NCI-H1105 (cell line): Measurements from ENCODE around the gene LRRC8B.

Source experiments
- DNase-seq: peaks from one replicate; lab custom pipeline; 2025; lab: John Stamatoyannopoulos, UW

LRRC8B gene

GRCh38 chr1:89633800-89634625, 109.4 kb downstream of the LRRC8B start:
- peak; percentile 28 for DNase-seq

DNA sequence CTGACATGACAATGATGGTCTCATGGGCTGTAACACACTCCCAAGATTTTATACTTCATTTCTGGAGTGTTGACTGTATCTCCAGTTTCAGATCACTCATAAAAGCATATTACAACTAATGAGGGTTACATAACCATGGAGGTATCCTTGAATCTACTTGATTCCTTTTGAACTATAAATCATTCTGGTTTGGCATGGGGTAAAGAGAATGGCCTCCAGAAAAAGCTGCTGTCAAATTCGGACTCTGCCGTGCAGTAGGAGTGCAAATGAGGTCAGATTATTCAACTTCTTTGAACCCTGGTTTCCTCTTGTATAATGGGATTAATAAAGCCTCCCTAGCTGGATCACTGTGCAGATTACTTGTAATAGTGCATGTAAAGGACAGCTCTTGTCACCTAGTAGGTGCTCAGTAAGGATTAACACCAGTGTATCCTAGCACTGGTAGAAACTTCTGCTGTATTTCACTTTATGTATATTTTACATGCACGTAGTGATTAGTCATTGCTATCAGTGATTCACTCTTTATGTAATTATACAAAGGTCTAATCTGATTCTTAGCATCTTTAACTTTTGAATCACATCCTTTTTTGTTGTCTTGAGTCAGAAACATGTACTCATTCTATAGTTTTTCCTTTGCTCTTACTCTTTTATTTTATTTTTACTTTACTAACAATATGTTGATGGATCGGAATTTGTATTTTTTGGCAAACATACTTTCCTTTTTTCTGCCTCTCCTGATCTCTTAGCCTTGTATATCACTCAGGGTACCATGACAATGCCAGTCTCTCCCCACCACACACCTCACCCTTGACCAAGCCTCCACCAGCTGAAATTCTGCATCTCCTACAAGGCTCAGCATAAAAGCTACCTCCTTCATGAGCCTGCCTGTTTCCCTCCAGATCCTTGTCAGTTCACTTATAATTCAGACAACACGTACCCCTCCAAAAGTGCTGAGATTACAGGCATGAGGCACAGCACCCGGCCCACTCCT, 111.5 kb downstream of the LRRC8B start:
- DNase-seq, result no peak

DNA sequence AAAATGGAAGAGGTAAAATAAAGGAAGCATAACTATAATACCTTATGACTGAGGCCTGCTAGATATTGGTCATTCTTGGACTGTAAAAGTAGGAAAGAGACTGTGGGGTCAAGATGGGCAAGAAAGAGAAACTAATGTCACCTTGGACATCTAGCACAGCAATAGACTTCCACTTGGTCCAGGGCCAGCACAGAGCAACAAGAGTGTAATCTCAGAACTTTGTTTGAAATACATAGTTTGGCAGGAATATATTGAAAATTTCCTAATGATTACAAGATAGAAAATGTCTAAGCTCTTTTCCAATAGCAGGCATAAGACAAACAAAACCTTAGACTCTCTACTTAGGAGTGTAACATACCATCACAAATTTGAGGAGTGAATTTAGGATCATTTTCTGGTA, 112.9 kb downstream of the LRRC8B start:
- DNase-seq, result no peak

DNA sequence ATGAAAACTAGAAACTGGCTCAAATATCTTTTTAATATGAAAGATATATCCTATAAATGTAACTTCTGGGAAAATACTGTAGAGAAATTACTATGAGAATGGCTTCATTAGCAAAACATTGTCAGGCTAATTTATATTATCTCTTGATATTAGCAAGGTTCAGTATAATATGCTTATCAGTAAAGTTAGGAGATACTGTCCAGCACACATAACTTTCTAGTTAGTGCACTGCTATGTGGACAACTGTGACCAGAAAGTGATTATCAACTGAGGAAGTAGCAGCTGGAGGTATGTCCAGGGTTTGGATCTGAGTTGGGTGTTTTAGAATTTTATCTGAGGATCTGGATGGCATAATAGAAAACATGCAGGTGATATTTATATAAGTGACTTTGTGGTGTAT, 115.8 kb downstream of the LRRC8B start:
- no peak for DNase-seq

DNA sequence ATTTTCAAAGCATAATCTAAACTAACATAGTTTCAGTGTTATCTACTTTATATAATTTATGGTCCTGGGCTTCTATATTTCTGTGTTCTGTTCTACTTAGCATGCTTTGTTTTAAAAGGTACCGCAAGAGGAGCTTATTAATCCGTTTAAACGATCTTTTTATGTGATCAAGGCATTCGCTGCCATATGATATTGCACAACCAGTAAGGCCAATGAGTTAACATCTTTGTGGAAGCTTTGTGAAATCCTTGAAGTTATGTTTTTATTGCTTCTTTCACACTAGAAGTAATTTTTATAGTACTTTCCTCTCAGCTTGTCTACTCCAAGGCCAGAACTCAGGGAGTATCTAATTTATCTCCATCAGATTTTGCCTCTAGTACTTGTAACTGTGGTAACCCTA, 117.2 kb downstream of the LRRC8B start:
- DNase-seq, result no peak

- no peak for DNase-seq
These were observed 118.9 kb downstream of the LRRC8B start for GRCh38 chr1:89643577-89643976.

DNA sequence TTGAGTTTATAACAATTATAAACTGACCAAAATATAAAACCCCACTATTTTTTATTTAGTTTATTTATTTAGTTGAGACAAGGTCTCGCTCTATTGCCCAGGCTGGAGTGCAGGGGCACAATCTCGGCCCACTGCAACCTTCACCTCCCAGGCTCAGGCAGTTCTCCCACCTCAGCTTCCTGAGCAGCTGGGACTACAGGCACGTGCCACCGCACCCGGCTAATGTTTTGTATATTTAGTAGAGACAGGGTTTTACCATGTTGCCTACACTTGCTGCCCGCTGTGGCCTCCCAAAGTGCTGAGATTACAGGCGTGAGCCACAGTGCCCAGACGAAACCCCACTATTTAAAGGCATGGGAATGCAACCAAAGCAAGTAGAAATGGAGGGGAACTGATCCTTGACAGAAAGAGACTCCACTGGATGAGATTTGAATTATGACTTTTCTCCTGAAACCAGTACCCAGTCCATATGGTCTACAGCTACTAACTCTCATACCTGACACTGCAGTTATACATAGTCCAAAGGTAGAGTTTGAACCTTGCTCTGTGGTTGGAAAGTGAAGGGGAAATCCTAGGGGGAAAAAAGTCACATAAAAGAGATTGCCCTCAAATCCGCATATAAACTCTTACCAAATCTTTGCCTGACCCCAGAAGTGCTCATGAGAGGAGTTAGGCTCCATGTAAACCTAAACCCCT, 119.6 kb downstream of the LRRC8B start:
- DNase-seq, result no peak

GRCh38 chr1:89646259-89646658, 121.6 kb downstream of the LRRC8B start:
- no peak for DNase-seq
